Right ventricle myocardium superior (tissue), 1 donor: ENCODE measurements around the gene ERI3. TPM values are rescaled to one million over a fixed set of nuclear protein-coding genes. Genes with fewer than 3 reads are reported as not detected.

Experiments
- ATAC-seq: fragments of 200-7000 bp; cut with Tn5 transposase; one replicate; pipeline ENCODE4 v1.9.1; 2020; ENCODE audit warnings: mild to moderate bottlenecking; ENCODE audit not compliant: poor library complexity
- DNase-seq: peaks from one replicate; pipeline ENCODE4 v3.0.0-alpha.2; 2020
- intact Hi-C: fragments of 100-400 bp; cut with DNase I; formaldehyde crosslinking; loops from one replicate; pipeline ENCODE4 v1.11.2; 2022
- total RNA-seq: library from RNA; stranded (reverse); fragmentation: NEBNext Ultra II Directional; extraction: Animal tissue kit (Norgen Biotek cat#: 25700); gene quantifications from one replicate; pipeline ENCODE4 v1.2.1, GENCODE V29; 2021
- donor health status: DM: no; HTN: yes; CAD: no; lungs with severe emphysema.

ERI3 gene
- total RNA-seq, 1 donor from 2014 or later: 52.3 TPM

- no peak for ATAC-seq
- DNase-seq: no peak
- intact Hi-C loops: no loop called here
Measured at GRCh38 chr1:44354268-44354839, 703 bp downstream of the ERI3 start.

- DNase-seq (no peak), ATAC-seq (no peak)
- intact Hi-C loops: no loop called here
Measured at GRCh38 chr1:44353604-44354003, 1.5 kb downstream of the ERI3 start.

- intact Hi-C loops: no loop called here
- DNase-seq: no peak
Measured at GRCh38 chr1:44351289-44351688, 3.8 kb downstream of the ERI3 start.

GRCh38 chr1:44348061-44348485 lies 7.0 kb downstream of the ERI3 start:
- no peak for DNase-seq
- no peak for ATAC-seq
- intact Hi-C loops: no loop called here

More at GRCh38 chr1:44351289-44351688, 3.8 kb downstream of the ERI3 start:
- ATAC-seq: no peak

GRCh38 chr1:44347280-44347679 lies 7.8 kb downstream of the ERI3 start:
- DNase-seq: no peak
- no peak for ATAC-seq
- intact Hi-C loops: no loop called here

GRCh38 chr1:44346878-44347277 lies 8.2 kb downstream of the ERI3 start:
- intact Hi-C loops: no loop called here
- no peak for ATAC-seq
- no peak for DNase-seq

GRCh38 chr1:44346184-44346583 lies 8.9 kb downstream of the ERI3 start:
- ATAC-seq: no peak
- DNase-seq: no peak
- intact Hi-C loops: no loop called here

GRCh38 chr1:44345187-44345775 lies 9.8 kb downstream of the ERI3 start:
- DNase-seq (no peak), ATAC-seq (no peak)
- intact Hi-C loops: no loop called here

GRCh38 chr1:44339731-44340130 lies 15.3 kb downstream of the ERI3 start:
- ATAC-seq (no peak), DNase-seq (no peak)
- intact Hi-C loops: no loop called here

- no peak for ATAC-seq
- DNase-seq: no peak
- intact Hi-C loops: no loop called here
Measured at GRCh38 chr1:44338136-44338535, 16.9 kb downstream of the ERI3 start.

- DNase-seq: no peak
- ATAC-seq: no peak
- intact Hi-C loops: no loop called here
Measured at GRCh38 chr1:44336668-44337067, 18.4 kb downstream of the ERI3 start.

GRCh38 chr1:44334968-44335367 lies 20.1 kb downstream of the ERI3 start:
- DNase-seq (no peak), ATAC-seq (no peak)
- intact Hi-C loops: no loop called here

- ATAC-seq: no peak
- intact Hi-C loops: no loop called here
- no peak for DNase-seq
Measured at GRCh38 chr1:44333376-44333775, 21.7 kb downstream of the ERI3 start.

- intact Hi-C loops: no loop called here
- DNase-seq (no peak), ATAC-seq (no peak)
Measured at GRCh38 chr1:44332505-44332904, 22.6 kb downstream of the ERI3 start.

GRCh38 chr1:44330935-44331334 lies 24.1 kb downstream of the ERI3 start:
- ATAC-seq: no peak
- no peak for DNase-seq
- intact Hi-C loops: no loop called here

- intact Hi-C loops: no loop called here
- no peak for ATAC-seq
- no peak for DNase-seq
Measured at GRCh38 chr1:44328671-44329416, 26.2 kb downstream of the ERI3 start.

GRCh38 chr1:44327679-44328491 lies 27.2 kb downstream of the ERI3 start:
- intact Hi-C loops: no loop called here

GRCh38 chr1:44326821-44327465 lies 28.1 kb downstream of the ERI3 start:
- DNase-seq (no peak), ATAC-seq (no peak)
- intact Hi-C loops: no loop called here

More at GRCh38 chr1:44327679-44328491, 27.2 kb downstream of the ERI3 start:
- ATAC-seq (peak; percentile 91), DNase-seq (peak; percentile 89)
